Stimulated activated CD8-positive, alpha-beta memory T cell treated with anti-CD3 and anti-CD28 coated beads, Interleukin-4, amount 100 ng/mL, for 48 hours (primary cell): ENCODE measurements around the gene CRHBP.
"Not testable (repeated sequence)": the region's sequence is repeated elsewhere in the genome, so short reads cannot be mapped to it uniquely, and the experiment has no call there.

Experiments used
- DNase-seq: peaks from one replicate; pipeline ENCODE4 v3.0.0-alpha.2; 2020

The CRHBP gene

GRCh38 chr5:76960004-76960625, 7.3 kb downstream of the CRHBP start:
- no peak for DNase-seq

- no peak for DNase-seq
These were observed 11.2 kb downstream of the CRHBP start for GRCh38 chr5:76964060-76964459.

GRCh38 chr5:76971511-76971910, 18.7 kb downstream of the CRHBP start:
- no peak for DNase-seq

GRCh38 chr5:76972689-76973088, 19.8 kb downstream of the CRHBP start:
- no peak for DNase-seq

- no peak for DNase-seq
These were observed 21.9 kb downstream of the CRHBP start for GRCh38 chr5:76974785-76975184.

- DNase-seq = no peak
These were observed 26.0 kb downstream of the CRHBP start for GRCh38 chr5:76978869-76979268.

- no peak for DNase-seq
These were observed 27.8 kb downstream of the CRHBP start for GRCh38 chr5:76980518-76981144.

- no peak for DNase-seq
These were observed 29.6 kb downstream of the CRHBP start for GRCh38 chr5:76982450-76982849.

GRCh38 chr5:76983468-76983867, 30.6 kb downstream of the CRHBP start:
- DNase-seq = no peak

- no peak for DNase-seq
These were observed 34.1 kb downstream of the CRHBP start for GRCh38 chr5:76986825-76987526.

- no peak for DNase-seq
These were observed 38.1 kb downstream of the CRHBP start for GRCh38 chr5:76990899-76991459.

GRCh38 chr5:76993436-76993835, 40.6 kb downstream of the CRHBP start:
- not testable (repeated sequence) for DNase-seq

- no peak for DNase-seq
These were observed 41.5 kb downstream of the CRHBP start for GRCh38 chr5:76994337-76994736.

- DNase-seq = not testable (repeated sequence)
These were observed 45.4 kb downstream of the CRHBP start for GRCh38 chr5:76998251-76998650.

GRCh38 chr5:76999451-76999850, 46.6 kb downstream of the CRHBP start:
- no peak for DNase-seq

GRCh38 chr5:77003246-77003645, 50.4 kb downstream of the CRHBP start:
- DNase-seq = no peak

- DNase-seq = no peak
These were observed 53.3 kb downstream of the CRHBP start for GRCh38 chr5:77006124-77006523.

- no peak for DNase-seq
These were observed 55.6 kb downstream of the CRHBP start for GRCh38 chr5:77008413-77008812.

- no peak for DNase-seq
These were observed 57.4 kb downstream of the CRHBP start for GRCh38 chr5:77010243-77010642.

- no peak for DNase-seq
These were observed 58.7 kb downstream of the CRHBP start for GRCh38 chr5:77011498-77011897.

- no peak for DNase-seq
These were observed 59.8 kb downstream of the CRHBP start for GRCh38 chr5:77012601-77013000.

GRCh38 chr5:77015938-77016569, 63.2 kb downstream of the CRHBP start:
- DNase-seq = no peak

- no peak for DNase-seq
These were observed 64.1 kb downstream of the CRHBP start for GRCh38 chr5:77016962-77017361.

GRCh38 chr5:77017668-77018067, 64.8 kb downstream of the CRHBP start:
- DNase-seq = no peak
